HEK293T (cell line): ENCODE results near the gene TGM5.

ENCODE experiments used
- FOXK2 ChIP-seq: fragments of 450-650 bp; IDR thresholded peaks from 2 replicates; pipeline ENCODE4 v1.6.1; 2016; ENCODE audit warnings: mild to moderate bottlenecking
- HDGF ChIP-seq: fragments of 450-650 bp; IDR thresholded peaks from 2 replicates; pipeline ENCODE4 v1.6.1; 2017; ENCODE audit warnings: antibody characterized with exemption, borderline replicate concordance
- L3MBTL2 ChIP-seq: fragments of 450-650 bp; conservative IDR thresholded peaks from 2 replicates; pipeline ENCODE4 v1.6.1; 2016; ENCODE audit warnings: mild to moderate bottlenecking
- SP1 ChIP-seq: fragments of 450-650 bp; IDR thresholded peaks from 2 replicates; pipeline ENCODE4 v1.6.1; 2017
- ZNF384 ChIP-seq: fragments of 450-650 bp; IDR thresholded peaks from 2 replicates; pipeline ENCODE4 v1.6.1; 2016
- TF ChIP-seq, protein P1 (sequence below): fragments of 450-650 bp; IDR thresholded peaks from 2 replicates; pipeline ENCODE4 v1.6.1; 2016

GRCh38 chr15:43312378-43312777, 45.6 kb upstream of the TGM5 start:
- TF ChIP-seq L3MBTL2 (no peak), ZNF384 (no peak), HDGF (no peak), SP1 (no peak), FOXK2 (no peak)
- TF ChIP-seq, protein P1, sequence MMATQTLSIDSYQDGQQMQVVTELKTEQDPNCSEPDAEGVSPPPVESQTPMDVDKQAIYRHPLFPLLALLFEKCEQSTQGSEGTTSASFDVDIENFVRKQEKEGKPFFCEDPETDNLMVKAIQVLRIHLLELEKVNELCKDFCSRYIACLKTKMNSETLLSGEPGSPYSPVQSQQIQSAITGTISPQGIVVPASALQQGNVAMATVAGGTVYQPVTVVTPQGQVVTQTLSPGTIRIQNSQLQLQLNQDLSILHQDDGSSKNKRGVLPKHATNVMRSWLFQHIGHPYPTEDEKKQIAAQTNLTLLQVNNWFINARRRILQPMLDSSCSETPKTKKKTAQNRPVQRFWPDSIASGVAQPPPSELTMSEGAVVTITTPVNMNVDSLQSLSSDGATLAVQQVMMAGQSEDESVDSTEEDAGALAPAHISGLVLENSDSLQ, result no peak
